ENCODE results near the gene SDF4.

- TF ChIP-seq CTCF (conservative IDR thresholded peaks at IDR 0.05; ENCODE audit: low read depth, low read length): no peak
- no peak for TF ChIP-seq CEBPB (IDR thresholded peaks at IDR 0.05; ENCODE audit: low read depth, low read length)
- TF ChIP-seq POLR2A (IDR thresholded peaks at IDR 0.05; ENCODE audit: low read depth, low read length): no peak
These were observed 46.8 kb upstream of the SDF4 start for GRCh38 chr1:1278620-1279019.

Measured in IMR-90 (cell line).